HG03521 (cell line): ENCODE results near the gene POLR1G.

Experiments
- ATAC-seq: cut with Tn5 transposase; IDR thresholded peaks from one replicate; pipeline ENCODE4 v1.9.1; 2021; ENCODE audit warnings: mild to moderate bottlenecking, moderate library complexity; ENCODE audit not compliant: unreplicated experiment

Gene POLR1G, protein sequence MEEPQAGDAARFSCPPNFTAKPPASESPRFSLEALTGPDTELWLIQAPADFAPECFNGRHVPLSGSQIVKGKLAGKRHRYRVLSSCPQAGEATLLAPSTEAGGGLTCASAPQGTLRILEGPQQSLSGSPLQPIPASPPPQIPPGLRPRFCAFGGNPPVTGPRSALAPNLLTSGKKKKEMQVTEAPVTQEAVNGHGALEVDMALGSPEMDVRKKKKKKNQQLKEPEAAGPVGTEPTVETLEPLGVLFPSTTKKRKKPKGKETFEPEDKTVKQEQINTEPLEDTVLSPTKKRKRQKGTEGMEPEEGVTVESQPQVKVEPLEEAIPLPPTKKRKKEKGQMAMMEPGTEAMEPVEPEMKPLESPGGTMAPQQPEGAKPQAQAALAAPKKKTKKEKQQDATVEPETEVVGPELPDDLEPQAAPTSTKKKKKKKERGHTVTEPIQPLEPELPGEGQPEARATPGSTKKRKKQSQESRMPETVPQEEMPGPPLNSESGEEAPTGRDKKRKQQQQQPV

DNA sequence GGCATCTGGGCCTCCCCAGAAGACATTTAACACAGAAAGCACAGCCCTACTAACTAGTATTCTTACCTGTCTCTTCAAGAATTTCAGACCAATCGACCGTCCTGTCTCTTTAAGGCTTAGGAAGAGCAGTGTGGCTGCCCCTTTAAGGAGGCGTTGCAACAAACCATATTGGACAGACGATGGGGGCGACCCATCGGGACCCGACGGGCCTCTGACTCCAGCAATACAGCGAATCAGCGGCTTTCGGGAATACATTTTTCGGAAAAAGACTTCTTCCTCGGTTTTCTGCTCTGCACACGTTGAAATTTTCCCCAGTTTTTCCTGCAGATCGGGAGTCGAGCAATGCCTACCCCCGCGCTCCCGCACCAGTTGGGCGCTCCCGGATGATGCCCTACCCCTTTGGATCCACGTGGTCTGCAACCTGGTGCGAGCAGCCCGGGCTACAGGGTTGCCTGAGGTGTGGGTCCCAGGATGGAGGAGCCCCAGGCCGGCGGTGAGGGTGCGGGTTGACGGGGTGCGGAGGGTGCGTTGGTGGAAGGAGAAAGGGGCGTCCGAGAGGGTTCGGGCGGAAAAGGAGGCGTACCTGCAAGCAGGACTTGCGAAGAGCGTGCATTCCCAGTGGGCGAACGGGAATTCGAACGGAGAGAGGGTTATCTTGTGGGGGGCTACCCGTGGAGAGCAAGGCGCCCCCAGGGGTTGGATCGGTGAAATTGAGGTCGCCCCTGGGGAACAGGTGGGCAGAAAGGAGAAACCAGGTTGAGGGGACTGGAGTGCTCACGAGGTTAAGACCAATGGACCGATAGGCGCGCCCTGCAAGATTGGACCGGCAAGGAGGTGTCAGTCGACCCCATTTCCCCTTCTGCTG lies at the start of gene POLR1G:
TSS of gene POLR1G (plus strand) at position 419 of the 865 bp plus-strand sequence. CDS start at position 472, 53 bp downstream.
- peak; percentile 63 for ATAC-seq

DNA sequence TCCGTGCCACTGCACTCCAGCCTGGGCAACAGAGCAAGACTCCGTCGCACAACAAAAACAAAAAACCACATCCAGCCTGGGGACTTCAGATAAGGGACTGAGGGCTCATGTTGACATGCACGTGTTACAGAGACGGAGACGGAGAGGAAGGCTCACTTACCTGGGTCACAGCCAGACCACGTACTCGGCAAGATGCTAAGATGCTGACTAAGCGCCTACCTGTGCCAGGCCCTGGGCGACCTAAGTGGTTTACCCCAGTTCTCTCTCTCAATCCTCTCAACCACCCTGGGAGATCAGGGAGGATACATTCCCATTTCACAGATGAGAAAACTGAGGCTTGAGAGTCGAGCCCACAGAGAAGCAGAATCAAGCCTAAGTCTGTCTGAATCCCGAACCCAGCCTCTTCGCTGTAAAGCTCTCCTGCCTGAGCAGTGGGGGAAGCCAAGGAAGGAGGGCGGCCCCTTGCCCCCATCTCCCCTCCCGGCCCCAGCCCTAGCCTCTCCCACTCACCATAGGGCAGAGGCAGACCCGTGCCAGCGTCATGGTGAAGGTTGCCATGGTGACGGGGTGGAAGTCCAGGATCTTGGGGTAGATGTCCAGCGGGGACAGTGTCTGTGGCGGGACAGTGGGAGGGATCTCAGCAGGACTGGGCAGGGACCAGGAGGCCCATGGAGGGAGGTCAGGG lies 49.5 kb upstream of the POLR1G start:
- ATAC-seq = no peak

DNA sequence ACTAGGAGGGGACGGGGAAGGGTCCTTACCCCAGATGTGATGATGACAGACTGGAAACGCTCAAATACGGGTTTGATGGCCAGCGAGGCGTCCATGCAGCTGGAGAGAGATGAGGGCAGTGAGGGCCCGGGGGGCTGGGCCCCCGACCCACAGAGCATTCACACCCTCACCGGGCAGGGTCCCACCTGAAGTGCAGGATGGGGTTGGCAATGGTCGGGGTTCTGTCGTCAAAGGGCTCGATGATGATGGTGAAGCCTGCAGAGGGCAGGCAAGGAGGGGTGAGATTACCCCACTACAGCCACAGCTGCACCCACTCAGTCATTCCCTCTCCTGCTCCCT lies 49.0 kb upstream of the POLR1G start:
- no peak for ATAC-seq

GRCh38 chr19:45358213-45358792 lies 48.1 kb upstream of the POLR1G start:
- ATAC-seq = no peak

GRCh38 chr19:45361608-45362007 lies 44.8 kb upstream of the POLR1G start:
- ATAC-seq = no peak

GRCh38 chr19:45362291-45362690 lies 44.2 kb upstream of the POLR1G start:
- no peak for ATAC-seq

DNA sequence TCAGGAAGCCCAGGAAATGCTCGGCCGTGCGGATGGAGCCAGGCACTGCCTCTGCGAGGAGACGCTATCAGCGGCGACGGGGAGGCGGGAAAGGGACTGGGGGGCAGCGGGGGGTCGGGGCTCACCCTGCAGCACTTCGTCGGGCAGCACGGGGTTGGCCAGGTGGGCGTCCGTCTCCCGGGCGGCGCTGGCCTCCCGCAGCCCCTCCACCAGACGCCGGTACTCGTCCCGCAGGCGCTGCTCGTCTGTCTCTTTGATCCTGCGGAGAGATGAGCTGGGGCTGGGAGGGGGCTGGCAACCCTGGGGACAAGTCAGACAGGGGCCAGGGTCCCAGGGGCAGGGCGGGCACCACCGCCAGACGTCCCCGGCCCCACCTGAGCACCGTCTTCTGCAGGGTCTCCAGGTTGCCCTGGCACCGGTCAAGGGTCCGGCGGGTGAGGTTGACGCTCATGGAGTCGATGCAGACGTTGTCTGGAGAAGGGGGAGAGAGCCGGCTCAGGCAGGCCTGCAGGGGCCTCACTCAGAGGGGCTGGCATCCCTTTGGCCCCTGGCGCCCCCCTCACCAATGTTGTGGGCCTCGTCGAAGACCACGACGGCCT lies 42.5 kb upstream of the POLR1G start:
- no peak for ATAC-seq

DNA sequence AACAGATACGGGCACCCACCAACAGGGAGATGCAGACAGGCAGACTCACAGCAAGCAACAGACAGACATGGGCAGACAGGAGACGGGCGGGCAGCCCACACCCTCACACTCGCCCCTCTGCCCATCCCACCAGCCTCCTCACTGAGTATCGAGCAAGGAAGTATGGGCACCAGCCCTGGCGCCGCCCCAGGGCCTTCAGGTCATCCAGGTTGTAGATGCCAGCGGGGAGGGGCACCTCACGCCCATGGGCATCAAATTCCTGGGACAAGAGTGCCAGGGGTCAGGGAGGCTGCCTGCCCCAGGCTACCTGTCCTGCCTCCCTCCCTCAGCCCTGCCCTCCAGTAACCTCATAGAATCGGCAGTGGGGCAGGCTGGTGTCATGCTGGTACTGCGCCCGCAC lies 41.7 kb upstream of the POLR1G start:
- no peak for ATAC-seq

- no peak for ATAC-seq
Measured at GRCh38 chr19:45368127-45368526, 38.3 kb upstream of the POLR1G start.

DNA sequence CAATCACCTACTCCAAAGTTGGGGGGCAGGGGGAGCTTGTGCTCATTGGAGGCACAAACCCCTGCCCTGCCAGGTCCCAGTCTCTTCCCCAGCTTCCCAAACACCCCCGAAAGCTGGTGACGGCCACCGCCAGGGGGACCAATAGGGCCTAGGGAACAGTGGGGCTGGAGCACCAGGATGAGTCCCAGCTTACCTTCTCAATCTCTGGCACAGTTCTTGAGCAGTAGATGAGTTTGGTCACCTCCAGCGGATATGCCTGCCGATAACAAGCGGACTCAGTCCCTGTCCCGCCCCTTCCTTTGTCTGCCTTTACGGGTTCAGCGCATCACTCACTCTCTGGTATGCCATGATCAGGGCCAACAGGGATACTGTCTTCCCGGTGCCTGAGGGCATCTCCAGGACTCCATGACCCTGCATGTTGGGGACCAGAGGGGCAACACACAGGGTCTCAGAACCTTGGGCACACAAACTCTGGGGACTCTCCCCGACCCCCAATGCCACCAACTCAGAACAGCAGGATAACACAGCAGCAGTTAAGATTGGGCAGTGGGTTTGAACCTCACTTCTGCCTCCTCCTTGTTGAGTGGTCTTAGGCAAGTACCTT lies 37.6 kb upstream of the POLR1G start:
- no peak for ATAC-seq

DNA sequence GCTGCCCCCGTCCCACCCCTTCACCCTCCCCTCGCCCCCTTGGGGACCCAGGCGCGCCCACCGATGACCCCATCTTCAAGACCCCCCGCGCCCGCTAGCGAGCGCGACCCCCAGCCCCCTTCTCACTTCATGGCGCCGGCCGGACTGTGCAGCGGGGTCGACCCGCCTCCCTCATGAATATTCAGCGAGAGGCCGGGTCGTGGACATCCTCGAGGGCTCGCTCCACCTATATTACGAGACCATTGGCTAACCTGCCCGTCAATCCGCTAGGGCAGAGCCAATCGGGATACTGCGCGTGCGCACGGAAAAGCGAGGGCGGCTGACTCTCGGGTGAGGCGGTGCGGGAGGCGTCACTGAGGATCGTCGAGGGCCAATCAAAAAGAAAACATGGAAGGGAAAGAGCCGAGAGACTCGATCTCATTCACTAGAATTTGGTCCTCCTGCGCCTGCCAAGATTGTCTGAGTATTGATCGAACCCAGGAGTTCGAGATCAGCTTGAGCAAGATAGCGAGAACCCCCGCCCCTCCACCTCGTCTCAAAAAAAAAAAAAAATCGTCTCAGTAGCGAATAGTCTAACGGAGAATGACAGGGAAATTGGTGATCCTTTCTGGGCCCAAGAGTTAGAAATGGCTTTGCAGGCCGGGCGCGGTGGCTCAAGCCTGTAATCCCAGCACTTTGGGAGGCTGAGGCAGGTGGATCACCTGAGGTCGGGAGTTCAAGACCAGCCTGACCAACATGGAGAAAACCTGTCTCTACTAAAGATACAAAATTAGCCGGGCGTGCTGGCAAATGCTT lies 35.8 kb upstream of the POLR1G start, which contains the start of gene ERCC2:
TSS of gene ERCC2 (minus strand) at position 164 of the 795 bp plus-strand sequence. CDS start at position 131, 33 bp downstream.
- ATAC-seq = peak; percentile 95

GRCh38 chr19:45376045-45376724 lies 30.3 kb upstream of the POLR1G start:
- no peak for ATAC-seq

DNA sequence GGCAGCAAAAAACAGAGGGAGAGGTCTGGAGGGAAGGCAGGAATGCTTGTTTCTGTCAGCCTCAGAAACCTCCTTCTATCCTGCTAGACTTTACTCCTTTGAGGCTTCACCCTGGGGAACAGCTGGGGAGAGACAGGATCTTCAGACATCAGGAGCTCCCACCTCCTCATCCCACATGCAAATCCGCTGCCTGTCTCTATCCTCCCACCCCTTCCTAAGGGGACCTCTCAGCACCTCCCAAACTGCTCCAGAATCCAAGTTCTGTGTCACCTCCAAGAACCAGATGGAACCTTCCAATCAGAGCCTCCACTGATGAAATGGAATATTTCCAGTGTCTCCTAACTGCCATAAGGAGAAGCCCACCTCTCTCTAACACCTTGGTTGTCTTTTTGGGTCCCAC lies 26.3 kb upstream of the POLR1G start:
- ATAC-seq = no peak

GRCh38 chr19:45382426-45382825 lies 24.0 kb upstream of the POLR1G start:
- ATAC-seq = no peak

DNA sequence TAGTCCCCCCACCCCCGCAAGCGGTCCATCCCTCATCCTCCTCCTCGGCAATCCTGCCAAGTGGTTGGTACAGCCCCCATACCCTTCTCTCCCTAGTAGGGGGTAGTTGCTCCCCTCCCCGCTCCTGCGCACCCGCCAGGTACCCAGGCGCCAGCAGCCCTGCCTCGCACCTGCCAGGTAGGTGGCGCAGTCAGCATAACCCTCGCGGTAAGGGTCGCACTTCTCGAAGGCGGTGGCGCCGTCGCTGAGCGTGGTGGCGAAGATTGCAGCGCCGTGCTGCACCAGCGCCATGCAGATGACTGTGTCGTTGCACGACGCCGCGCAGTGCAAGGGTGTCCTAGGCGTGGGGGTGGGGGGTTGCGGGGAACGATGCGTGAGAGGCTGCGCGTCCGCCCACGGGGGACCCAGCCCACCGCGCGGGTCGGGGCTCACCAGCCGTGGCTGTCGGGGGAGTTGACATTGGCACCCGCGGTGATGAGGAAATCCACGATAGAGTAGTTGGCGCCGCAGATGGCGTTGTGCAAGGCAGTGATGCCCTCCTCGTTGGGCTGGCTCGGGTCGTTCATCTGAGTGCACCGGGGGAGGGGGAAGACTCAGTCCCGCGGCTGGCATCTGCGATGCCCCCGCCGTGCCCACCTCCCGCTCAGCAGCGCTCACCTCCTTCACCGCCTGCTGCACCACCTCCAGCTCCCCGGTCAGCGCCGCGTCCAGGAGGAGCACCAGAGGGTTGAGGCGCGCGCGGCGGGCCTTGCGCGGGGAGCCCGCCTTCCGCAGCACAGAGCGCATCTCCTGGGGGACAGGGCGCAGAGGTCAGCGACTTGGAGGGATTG lies 20.8 kb upstream of the POLR1G start:
- ATAC-seq = no peak

DNA sequence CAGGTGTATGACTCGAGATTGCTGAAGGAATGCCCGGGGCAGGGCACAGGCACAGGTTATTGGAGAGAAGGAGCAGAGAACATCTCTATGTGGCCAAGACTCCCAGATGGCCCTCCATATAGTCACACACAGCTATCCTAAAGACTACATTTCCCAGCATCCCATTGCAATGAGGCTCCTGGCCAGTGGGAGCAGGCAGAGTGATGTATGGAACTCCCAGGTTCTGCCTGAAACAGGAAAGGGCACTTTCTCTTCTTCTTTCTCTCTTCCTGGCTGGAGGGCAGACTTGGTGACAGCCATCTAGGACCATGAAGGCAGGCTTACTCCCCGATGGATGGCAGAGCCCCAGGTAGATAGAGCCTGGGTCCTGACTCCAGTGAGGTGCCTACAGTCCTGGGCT lies 15.1 kb upstream of the POLR1G start:
- no peak for ATAC-seq

- no peak for ATAC-seq
Measured at GRCh38 chr19:45391871-45392665, 14.4 kb upstream of the POLR1G start.
